Measurements from ENCODE around the gene PRPSAP2. TPM values are rescaled to one million over a fixed set of nuclear protein-coding genes. Genes with fewer than 3 reads are reported as not detected.
A peak's percentile ranks its signal among the peaks of the same experiment; 100 is the strongest.
"Not testable (repeated sequence)": the region's sequence is repeated elsewhere in the genome, so short reads cannot be mapped to it uniquely, and the experiment has no call there.

PRPSAP2 gene, protein sequence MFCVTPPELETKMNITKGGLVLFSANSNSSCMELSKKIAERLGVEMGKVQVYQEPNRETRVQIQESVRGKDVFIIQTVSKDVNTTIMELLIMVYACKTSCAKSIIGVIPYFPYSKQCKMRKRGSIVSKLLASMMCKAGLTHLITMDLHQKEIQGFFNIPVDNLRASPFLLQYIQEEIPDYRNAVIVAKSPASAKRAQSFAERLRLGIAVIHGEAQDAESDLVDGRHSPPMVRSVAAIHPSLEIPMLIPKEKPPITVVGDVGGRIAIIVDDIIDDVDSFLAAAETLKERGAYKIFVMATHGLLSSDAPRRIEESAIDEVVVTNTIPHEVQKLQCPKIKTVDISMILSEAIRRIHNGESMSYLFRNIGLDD
- 28.3 TPM for total RNA-seq

DNA sequence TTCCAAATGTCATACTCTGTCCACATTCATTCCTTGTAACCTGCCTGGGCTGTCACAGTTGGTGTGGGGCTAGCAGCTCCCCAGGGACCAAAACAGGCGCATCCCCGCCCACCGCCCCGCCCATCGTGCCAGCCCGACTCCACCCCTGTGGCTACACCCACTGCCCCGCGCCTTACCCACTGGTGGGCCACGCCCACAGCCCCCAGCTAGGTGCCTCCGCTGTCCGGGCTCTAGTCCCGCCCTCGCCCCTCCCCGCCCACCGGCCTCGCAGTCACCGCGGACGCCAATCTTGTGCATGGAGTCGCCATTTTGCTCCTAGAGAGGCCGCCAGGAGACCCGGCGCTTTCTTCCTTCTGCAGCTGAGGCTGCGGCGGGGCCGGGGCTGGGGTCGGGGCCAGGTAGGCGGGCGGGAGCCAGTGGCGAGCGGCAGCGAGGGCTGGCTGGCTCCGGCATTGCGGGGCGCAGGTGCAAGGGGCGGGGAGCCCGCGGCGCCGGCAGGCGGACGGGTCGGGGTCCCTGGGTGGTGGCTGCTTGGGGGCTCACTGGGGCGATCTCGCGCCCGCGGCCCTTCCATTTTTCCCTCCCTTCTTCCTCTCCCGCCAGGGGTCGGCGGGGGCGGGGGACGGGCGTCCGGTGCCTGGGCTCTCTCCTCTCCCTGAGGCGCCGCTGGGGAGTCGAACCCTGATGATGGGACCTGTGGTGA lies at the start of gene PRPSAP2:
TSS of gene PRPSAP2 (plus strand) at position 268 of the 703 bp plus-strand sequence. CDS start 7,703 bp downstream, outside the sequence.
- ATAC-seq: peak; percentile 97

GRCh38 chr17:18815924-18816323 lies 42.0 kb upstream of the PRPSAP2 start:
- ATAC-seq: not testable (repeated sequence)

DNA sequence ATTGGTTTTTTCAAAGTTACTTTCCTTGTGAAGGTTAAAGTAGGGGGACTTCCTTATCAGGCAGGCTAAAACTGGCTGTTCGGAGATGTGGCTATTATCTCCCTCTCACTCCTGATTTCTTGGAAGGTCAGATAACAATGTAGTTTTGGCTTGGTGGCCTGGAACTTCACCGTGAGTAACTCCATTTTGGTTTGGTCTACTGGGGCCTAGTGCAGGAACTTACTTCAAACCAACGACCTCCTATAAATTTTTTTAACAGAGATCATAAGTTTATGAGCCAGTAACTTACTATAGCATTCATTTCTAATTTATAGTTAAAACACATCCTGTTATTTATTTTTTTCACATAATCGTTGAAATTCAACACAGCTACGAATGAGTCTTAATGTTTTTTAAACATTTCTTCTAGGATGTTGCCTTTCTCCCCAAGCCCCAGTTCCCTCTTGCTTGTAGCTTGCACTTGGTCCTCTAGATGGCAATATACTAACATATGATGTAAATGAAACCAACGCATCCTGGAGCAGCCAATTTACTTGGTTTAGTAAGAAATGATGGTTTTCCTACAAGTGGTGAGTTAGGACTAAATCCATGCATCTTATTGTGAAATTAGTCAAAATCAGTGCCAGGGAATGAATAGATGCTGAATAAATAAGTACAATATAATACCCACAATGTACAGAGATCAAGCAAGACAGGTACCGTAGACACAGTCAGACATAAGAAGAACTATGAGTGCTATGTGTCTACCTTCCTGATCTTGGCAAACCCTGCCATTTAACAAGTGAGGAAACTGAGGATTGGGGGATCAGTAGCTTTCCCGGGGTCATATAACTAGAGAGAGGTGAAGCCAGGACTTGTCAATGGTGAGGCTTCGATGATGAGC lies 41.2 kb upstream of the PRPSAP2 start:
- peak; percentile 63 for ATAC-seq

DNA sequence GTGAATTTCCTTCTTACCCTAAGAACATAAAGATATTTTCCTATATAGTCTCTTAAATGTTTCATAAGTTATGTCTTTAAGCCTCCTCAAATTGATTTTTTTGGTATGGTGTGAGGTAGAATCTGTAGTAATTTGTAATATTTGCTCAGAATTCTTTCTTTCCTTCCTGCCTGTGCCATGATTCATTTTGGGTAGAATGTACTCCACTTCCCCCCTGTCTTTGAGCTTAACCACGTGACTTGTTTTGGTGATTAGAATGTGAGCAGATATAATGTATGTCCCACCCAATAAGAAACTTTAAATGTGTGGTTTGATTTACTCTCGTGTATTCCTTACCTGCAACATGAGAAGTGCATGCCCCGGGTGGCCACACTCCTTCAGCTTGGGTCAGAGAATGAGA lies 36.5 kb upstream of the PRPSAP2 start:
- ATAC-seq: not testable (repeated sequence)

- ATAC-seq: not testable (repeated sequence)
These were observed 30.3 kb upstream of the PRPSAP2 start for GRCh38 chr17:18827613-18828012.

GRCh38 chr17:18848501-18848900 lies 9.4 kb upstream of the PRPSAP2 start:
- ATAC-seq: no peak

DNA sequence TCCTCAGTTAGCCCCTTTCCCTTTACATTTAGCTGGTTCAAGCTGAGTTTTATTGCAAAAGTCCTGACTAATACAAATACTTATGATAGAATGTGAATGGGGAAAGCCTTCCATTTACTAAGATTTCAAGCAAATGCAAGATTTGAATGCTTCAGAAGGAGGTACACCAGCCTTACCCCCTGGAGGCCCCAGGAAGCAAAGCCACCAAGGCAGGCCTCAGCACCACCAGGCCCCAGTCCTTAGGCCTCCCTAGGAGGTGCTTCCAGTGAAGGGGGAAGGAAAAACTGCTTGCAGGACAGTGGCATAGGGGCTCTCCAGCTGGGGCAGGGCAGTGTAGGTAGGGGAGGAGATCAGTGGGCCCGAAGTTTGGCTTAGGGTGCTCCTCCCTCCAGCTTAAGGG lies 7.3 kb upstream of the PRPSAP2 start:
- peak; percentile 7 for ATAC-seq

DNA sequence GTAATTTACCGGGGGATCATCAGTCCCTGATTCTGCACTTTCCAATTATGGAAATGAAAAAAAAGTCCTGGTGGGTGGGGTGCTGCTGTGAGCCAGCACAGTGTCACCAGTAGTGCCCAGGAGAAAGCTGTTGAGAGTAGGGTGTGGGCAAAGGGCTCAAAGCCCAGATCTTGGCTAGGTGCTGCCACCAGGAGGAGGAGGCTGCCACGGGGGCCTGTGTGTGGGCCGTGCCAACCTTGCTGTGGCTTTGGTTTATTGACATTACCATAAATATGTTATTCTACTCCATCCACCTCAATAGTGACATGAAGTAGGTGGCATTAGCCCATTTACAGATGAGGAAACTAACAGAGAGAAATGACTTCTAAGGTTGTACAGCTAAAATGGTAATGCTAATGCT lies 6.7 kb upstream of the PRPSAP2 start:
- ATAC-seq: no peak

- no peak for ATAC-seq
These were observed 3.0 kb upstream of the PRPSAP2 start for GRCh38 chr17:18854956-18855355.

- peak; percentile 87 for ATAC-seq
These were observed 1.9 kb upstream of the PRPSAP2 start for GRCh38 chr17:18855831-18856569.

GRCh38 chr17:18856570-18856915 lies 1.4 kb upstream of the PRPSAP2 start:
- no peak for ATAC-seq

DNA sequence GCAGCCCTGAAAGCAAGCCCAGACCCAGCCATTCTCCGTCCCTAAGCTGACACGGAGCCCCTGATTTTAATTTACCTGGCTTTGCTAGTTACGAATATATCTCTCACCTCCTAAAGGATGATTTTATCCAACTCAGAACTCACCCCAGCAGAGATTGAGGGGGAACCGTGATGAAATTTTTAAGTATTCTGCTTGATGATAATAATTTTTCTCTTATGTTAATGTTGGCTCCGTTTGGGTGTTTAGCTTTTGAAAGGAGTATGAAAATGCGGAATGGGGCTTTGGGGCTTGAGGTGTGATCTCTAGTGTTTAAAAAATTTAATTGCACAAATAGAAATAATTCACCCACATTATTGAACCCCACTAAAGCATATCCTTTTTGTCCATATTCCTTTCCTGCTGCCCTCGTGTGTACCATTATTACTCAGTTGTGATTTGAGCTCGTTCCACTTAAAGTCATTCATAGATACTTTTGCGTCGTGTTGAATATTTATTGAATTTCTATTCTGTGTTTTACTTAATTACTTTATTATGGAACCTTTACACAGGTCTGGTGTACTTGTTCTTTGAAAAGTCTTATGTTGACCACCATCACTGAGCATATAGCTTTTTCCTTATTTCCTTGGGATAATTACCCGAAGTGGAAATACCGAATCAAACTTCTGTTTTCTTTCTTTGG lies 775 bp downstream of the PRPSAP2 start:
- no peak for ATAC-seq

GRCh38 chr17:18859256-18859655 lies 1.3 kb downstream of the PRPSAP2 start:
- ATAC-seq: no peak

- ATAC-seq: no peak
These were observed 2.4 kb downstream of the PRPSAP2 start for GRCh38 chr17:18860161-18860972.

DNA sequence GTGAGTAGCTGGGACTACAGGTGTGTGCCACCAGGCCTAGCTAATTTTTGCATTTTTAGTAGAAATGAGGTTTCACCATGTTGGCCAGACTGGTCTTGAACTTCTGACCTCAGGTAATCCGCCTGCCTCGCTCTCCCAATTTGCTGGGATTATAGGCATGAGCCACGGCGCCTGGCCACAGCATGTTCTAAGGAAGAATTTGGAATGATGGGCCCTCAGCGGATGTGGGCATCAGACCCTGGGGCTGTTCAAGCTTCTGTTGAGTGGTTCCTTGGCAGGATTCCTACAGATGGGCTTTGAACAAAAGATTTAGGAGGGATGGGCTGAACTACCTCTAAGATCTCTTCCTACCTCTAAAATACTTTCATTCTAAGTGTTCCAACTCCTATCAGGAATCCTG lies 4.1 kb downstream of the PRPSAP2 start:
- ATAC-seq: no peak

GRCh38 chr17:18864996-18865395 lies 7.1 kb downstream of the PRPSAP2 start:
- ATAC-seq: not testable (repeated sequence)

DNA sequence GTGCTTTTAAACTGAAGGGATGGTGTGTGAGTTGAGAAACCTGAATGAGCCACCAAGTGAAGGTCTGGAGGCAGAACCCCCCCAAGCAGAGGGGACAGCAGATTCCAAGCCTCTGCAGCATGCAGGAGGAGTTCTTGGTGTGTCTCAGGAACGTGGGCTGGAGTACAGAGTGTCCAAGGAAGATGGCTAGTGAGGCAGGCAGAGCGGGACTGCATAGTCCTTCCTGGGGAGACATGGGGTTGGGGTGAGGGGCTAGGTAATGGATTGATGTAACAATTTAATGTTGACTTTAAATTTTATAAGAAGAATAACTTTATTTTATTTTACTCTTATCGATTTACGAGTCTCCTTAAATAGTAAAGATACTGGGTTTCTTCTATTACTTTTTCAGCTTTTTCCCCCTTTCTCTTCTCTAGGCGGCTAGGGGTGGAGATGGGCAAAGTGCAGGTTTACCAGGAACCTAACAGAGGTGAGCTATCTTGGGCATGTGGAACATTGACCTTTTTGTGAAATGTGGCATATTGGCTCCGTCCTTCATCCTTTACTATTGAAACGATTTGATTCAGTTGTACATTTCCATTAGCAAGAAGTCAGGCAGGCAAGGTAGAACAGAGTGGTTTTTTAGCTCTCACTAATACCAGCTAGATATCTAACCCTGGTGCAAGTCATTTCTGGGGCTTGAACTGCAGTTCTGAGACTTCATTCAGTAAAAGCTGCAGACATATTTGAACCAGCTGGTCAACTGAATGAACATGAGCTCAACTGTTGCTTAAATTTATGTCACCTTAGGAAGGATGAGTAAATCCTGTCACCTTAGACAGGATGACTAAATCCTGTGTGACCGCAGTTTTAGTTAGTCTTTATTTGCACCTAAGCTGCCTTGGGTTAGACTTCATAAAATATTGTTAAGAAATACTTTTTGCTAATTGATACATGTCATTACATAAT lies 9.2 kb downstream of the PRPSAP2 start:
- peak; percentile 18 for ATAC-seq

DNA sequence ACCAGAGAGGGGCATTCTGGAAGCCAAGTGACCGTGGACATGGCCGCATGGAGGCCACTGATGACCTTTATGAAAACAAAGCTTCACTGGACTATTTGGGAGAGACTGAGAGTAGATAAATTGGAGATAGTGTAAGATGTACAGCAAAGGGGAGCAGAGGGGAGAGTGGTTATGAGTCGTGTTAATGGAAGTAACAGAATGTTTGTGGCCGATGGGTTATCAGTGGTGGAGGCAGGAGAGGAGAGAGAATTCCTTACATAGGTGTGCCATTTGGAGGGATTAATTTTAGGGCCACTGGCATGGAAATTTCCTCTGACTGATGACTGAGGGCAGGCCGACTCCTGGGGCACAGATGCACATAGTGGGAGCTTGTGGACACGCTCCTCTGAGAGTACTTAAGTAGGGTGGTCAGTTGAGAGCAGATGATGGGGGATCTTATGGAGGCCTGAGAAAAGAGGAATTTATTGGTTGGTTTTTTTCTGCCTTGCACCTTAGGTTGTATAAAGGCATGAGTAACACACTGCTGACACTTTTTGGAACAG lies 19.2 kb downstream of the PRPSAP2 start:
- ATAC-seq: no peak

- ATAC-seq: no peak
These were observed 30.9 kb downstream of the PRPSAP2 start for GRCh38 chr17:18888766-18889290.

All from esophagus mucosa (tissue), 1 donor.